GM23338 (cell line): ENCODE results near the gene PDE3A.

ENCODE experiments used
- CTCF ChIP-seq, 2 experiments: fragments of 200-600 bp in 1 of 2; sonication (generic) in 1 of 2; conservative IDR thresholded peaks; 2 replicates each; pipeline versions ENCODE4 v1.5.1 to v1.6.1; 2016 to 2017; ENCODE audit warnings: antibody characterized with exemption in 2 of 2, low read depth in 2 of 2, mild to moderate bottlenecking in 2 of 2, moderate library complexity in 1 of 2
- ETS1 ChIP-seq: IDR thresholded peaks from 2 replicates; pipeline ENCODE4 v1.6.1; 2016; ENCODE audit warnings: antibody characterized with exemption
- EZH2 ChIP-seq: fragments of 200-600 bp; sonication (generic); IDR thresholded peaks from one replicate; pipeline ENCODE4 v1.8.0; 2017; ENCODE audit warnings: antibody characterized with exemption, mild to moderate bottlenecking, low read depth; ENCODE audit not compliant: unreplicated experiment
- JUNB ChIP-seq: IDR thresholded peaks from one replicate; pipeline ENCODE4 v1.6.1; 2016; ENCODE audit warnings: antibody characterized with exemption; ENCODE audit not compliant: unreplicated experiment
- POLR2AphosphoS5 ChIP-seq: IDR thresholded peaks from 2 replicates; pipeline ENCODE4 v1.6.1; 2016; ENCODE audit warnings: antibody characterized with exemption, low read depth
- REST ChIP-seq: IDR thresholded peaks from one replicate; pipeline ENCODE4 v1.6.1; 2018; ENCODE audit warnings: antibody characterized with exemption; ENCODE audit not compliant: unreplicated experiment

GRCh38 chr12:20524113-20524512, 155.8 kb downstream of the PDE3A start:
- TF ChIP-seq ETS1: no peak
- TF ChIP-seq POLR2AphosphoS5: no peak
- no peak for TF ChIP-seq CTCF (conservative IDR thresholded peaks at IDR 0.05; ENCODE audit: low read depth in 2 of 2)
- no peak for TF ChIP-seq EZH2
- no peak for TF ChIP-seq REST
- TF ChIP-seq JUNB: no peak
